ENCODE data around the gene RAN. TPM values are rescaled to one million over a fixed set of nuclear protein-coding genes. Genes with fewer than 3 reads are reported as not detected.

The RAN gene
- total RNA-seq, 1 experiment from 2014 or later: 894 TPM

GRCh38 chr12:130924966-130925665 lies 53.2 kb downstream of the RAN start:
- no peak overlapping the region for H3K4me2 ChIP-seq
- no TSS peak for BruUV-seq (replicated peaks)
- peaks cover 97% of the 10 kb centered on the region for H3K27me3 ChIP-seq (ENCODE audit: insufficient read depth, low read depth)

GRCh38 chr12:130925666-130926015 lies 53.8 kb downstream of the RAN start:
- no peak overlapping the region for H2AFZ ChIP-seq
- no peaks in the 10 kb centered on the region for H3F3A ChIP-seq (ENCODE audit: insufficient read depth, low read depth)
- BruUV-seq (replicated peaks): no TSS peak
- H3K4me2 ChIP-seq: no peak overlapping the region
- CTCF ChIA-PET: no interaction called here
- no peaks in the 10 kb centered on the region; the same call in 1 of the 2 replicates for H3K9me3 ChIP-seq (ENCODE audit: insufficient read depth, low read depth)
- intact Hi-C loops (cut with micrococcal nuclease; ENCODE audit: unreplicated experiment): no loop called here
- DNase-seq: no peak
- H3K4me3 ChIP-seq: no peak overlapping the region
- H3K27ac ChIP-seq: no peak overlapping the region
- no peaks in the 10 kb centered on the region for H3K79me2 ChIP-seq (ENCODE audit: low read depth)
- POLR2A ChIA-PET (ENCODE audit: unreplicated experiment): no interaction called here
- no peaks in the 10 kb centered on the region for H4K20me1 ChIP-seq (ENCODE audit: insufficient read depth)
- no peak for TF ChIP-seq CTCF (conservative IDR thresholded peaks at IDR 0.05)
- H3K27me3 ChIP-seq (ENCODE audit: insufficient read depth, low read depth): peaks cover 96% of the 10 kb centered on the region
- no peaks in the 10 kb centered on the region for H3K9me2 ChIP-seq (ENCODE audit: insufficient read depth)
- no peaks in the 10 kb centered on the region for H3K4me1 ChIP-seq (replicated peaks; ENCODE audit: insufficient read depth)
- no peaks in the 10 kb centered on the region for H3K36me3 ChIP-seq (ENCODE audit: low read depth)

More at GRCh38 chr12:130924966-130925665, 53.2 kb downstream of the RAN start:
- intact Hi-C loops (cut with micrococcal nuclease; ENCODE audit: unreplicated experiment): no loop called here
- CTCF ChIA-PET: no interaction called here
- POLR2A ChIA-PET (ENCODE audit: unreplicated experiment): interaction anchor here (0.6 kb wide), 1 partner anchor 51 kb away, joined by 3 read pairs; no protein-coding TSS in a partner anchor
- H3K9me2 ChIP-seq (ENCODE audit: insufficient read depth): no peaks in the 10 kb centered on the region
- no peak overlapping the region for H3K27ac ChIP-seq
- no peaks in the 10 kb centered on the region for H3K4me1 ChIP-seq (replicated peaks; ENCODE audit: insufficient read depth)
- no peak overlapping the region for H3K4me3 ChIP-seq
- H3K36me3 ChIP-seq (ENCODE audit: low read depth): no peaks in the 10 kb centered on the region
- H4K20me1 ChIP-seq (ENCODE audit: insufficient read depth): no peaks in the 10 kb centered on the region
- TF ChIP-seq EZH2 (IDR thresholded peaks at IDR 0.05; ENCODE audit: low read depth): no peak
- no peak for TF ChIP-seq CTCF (conservative IDR thresholded peaks at IDR 0.05)
- DNase-seq: no peak
- no peaks in the 10 kb centered on the region; the same call in 1 of the 2 replicates for H3K9me3 ChIP-seq (ENCODE audit: insufficient read depth, low read depth)
- H3F3A ChIP-seq (ENCODE audit: insufficient read depth, low read depth): no peaks in the 10 kb centered on the region
- no peaks in the 10 kb centered on the region for H3K79me2 ChIP-seq (ENCODE audit: low read depth)
- no peak overlapping the region for H2AFZ ChIP-seq

Other genes starting within 250 kb of the RAN start
- gene RIMBP2, start 155.8 kb upstream of the RAN start, total RNA-seq (2021): not detected in 2 replicates
- 8.2 and 9.7 TPM in 2 replicates for gene STX2, start 32.8 kb upstream of the RAN start, total RNA-seq (2021)
- gene ADGRD1, start 81.8 kb downstream of the RAN start, total RNA-seq (2021): not detected in 2 replicates